H9 (cell line): ENCODE results near the gene ALDH5A1. TPM values are rescaled to one million over a fixed set of nuclear protein-coding genes. Genes with fewer than 3 reads are reported as not detected.

Source experiments
- DNase-seq: peaks from one replicate; pipeline ENCODE4 v3.0.0-alpha.2; 2017
- H2AFZ ChIP-seq: one replicate; pipeline ENCODE4 v1.6.1; 2013; ENCODE audit warnings: mild to moderate bottlenecking, low read length, control low read depth, moderate library complexity
- H2AK5ac ChIP-seq: 2 replicates; pipeline ENCODE4 v1.6.1; 2013; ENCODE audit warnings: low read length, control low read depth, mixed read lengths; ENCODE audit not compliant: insufficient read length
- H2BK120ac ChIP-seq: one replicate; pipeline ENCODE4 v1.6.1; 2013; ENCODE audit warnings: low read depth, mild to moderate bottlenecking, low read length, control low read depth, inconsistent platforms; ENCODE audit not compliant: poor library complexity, severe bottlenecking
- H2BK12ac ChIP-seq: 2 replicates; pipeline ENCODE4 v1.6.1; 2013; ENCODE audit warnings: low read length, control low read depth, mixed read lengths, low read depth; ENCODE audit not compliant: insufficient read length
- H2BK15ac ChIP-seq: 2 replicates; pipeline ENCODE4 v1.6.1; 2013; ENCODE audit warnings: low read depth, low read length, control low read depth
- H2BK20ac ChIP-seq: one replicate; pipeline ENCODE4 v1.6.1; 2013; ENCODE audit warnings: low read depth, mild to moderate bottlenecking, low read length, control low read depth, inconsistent platforms; ENCODE audit not compliant: poor library complexity, severe bottlenecking
- H2BK5ac ChIP-seq: 2 replicates; pipeline ENCODE4 v1.6.1; 2013; ENCODE audit warnings: low read length, control low read depth, mixed read lengths; ENCODE audit not compliant: insufficient read length
- H3K14ac ChIP-seq: 2 replicates; pipeline ENCODE4 v1.6.1; 2013; ENCODE audit warnings: low read length, control low read depth; ENCODE audit not compliant: insufficient read depth
- H3K18ac ChIP-seq: 2 replicates; pipeline ENCODE4 v1.6.1; 2013; ENCODE audit warnings: low read depth, mild to moderate bottlenecking, mixed read lengths, low read length, control low read depth; ENCODE audit not compliant: insufficient read length
- H3K23ac ChIP-seq: 2 replicates; pipeline ENCODE4 v1.6.1; 2013; ENCODE audit warnings: low read length, control low read depth, mixed read lengths, low read depth; ENCODE audit not compliant: insufficient read length
- H3K23me2 ChIP-seq: 2 replicates; pipeline ENCODE4 v1.6.1; 2013; ENCODE audit warnings: low read depth, mild to moderate bottlenecking, mixed read lengths, low read length, control low read depth; ENCODE audit not compliant: insufficient read length, poor library complexity, severe bottlenecking
- H3K27ac ChIP-seq: 2 replicates; pipeline ENCODE4 v1.5.1; 2013; ENCODE audit warnings: low read length, control low read depth, mixed read lengths, low read depth; ENCODE audit not compliant: insufficient read length
- H3K27me3 ChIP-seq: 2 replicates; pipeline ENCODE4 v1.6.1; 2013; ENCODE audit warnings: low read length, control low read depth, inconsistent platforms; ENCODE audit not compliant: insufficient read depth
- H3K4ac ChIP-seq: 2 replicates; pipeline ENCODE4 v1.6.1; 2013; ENCODE audit warnings: low read depth, mild to moderate bottlenecking, control low read depth, inconsistent platforms, low read length, moderate library complexity
- H3K4me1 ChIP-seq: 2 replicates; pipeline ENCODE4 v1.6.1; 2013; ENCODE audit warnings: low read length, control low read depth, inconsistent platforms; ENCODE audit not compliant: insufficient read depth
- H3K4me2 ChIP-seq: 2 replicates; pipeline ENCODE4 v1.6.1; 2013; ENCODE audit warnings: low read length, control low read depth, mixed read lengths; ENCODE audit not compliant: insufficient read length, insufficient read depth
- H3K56ac ChIP-seq: 2 replicates; pipeline ENCODE4 v1.6.1; 2013; ENCODE audit warnings: low read depth, mild to moderate bottlenecking, mixed read lengths, low read length, control low read depth; ENCODE audit not compliant: insufficient read length
- H3K79me1 ChIP-seq: 2 replicates; pipeline ENCODE4 v1.6.1; 2013; ENCODE audit warnings: low read depth, mild to moderate bottlenecking, moderate library complexity, low read length, control low read depth, inconsistent platforms; ENCODE audit not compliant: insufficient read depth, poor library complexity, severe bottlenecking
- H3K79me2 ChIP-seq: 2 replicates; pipeline ENCODE4 v1.6.1; 2013; ENCODE audit warnings: low read length, control low read depth, inconsistent platforms; ENCODE audit not compliant: insufficient read depth
- H3K9ac ChIP-seq: 2 replicates; pipeline ENCODE4 v1.6.1; 2013; ENCODE audit warnings: low read length, control low read depth, mixed read lengths; ENCODE audit not compliant: insufficient read length; ENCODE audit errors: extremely low read depth
- H3K9me3 ChIP-seq: one replicate; pipeline ENCODE4 v1.6.1; 2013; ENCODE audit warnings: low read depth, low read length, inconsistent platforms; ENCODE audit not compliant: control insufficient read depth
- H3T11ph ChIP-seq: one replicate; pipeline ENCODE4 v1.6.1; 2013; ENCODE audit warnings: mild to moderate bottlenecking, low read length, control low read depth, inconsistent platforms
- H4K20me1 ChIP-seq: one replicate; pipeline ENCODE4 v1.6.1; 2013; ENCODE audit not compliant: control insufficient read depth, insufficient read length, insufficient read depth
- H4K5ac ChIP-seq: 2 replicates; pipeline ENCODE4 v1.6.1; 2013; ENCODE audit warnings: low read depth, mild to moderate bottlenecking, mixed read lengths, low read length, control low read depth; ENCODE audit not compliant: insufficient read length
- H4K8ac ChIP-seq: replicated peaks from 2 replicates; pipeline ENCODE4 v1.6.1; 2013; ENCODE audit warnings: low read length, control low read depth, mixed read lengths, low read depth; ENCODE audit not compliant: insufficient read length
- H4K91ac ChIP-seq: 2 replicates; pipeline ENCODE4 v1.6.1; 2013; ENCODE audit warnings: low read depth, mild to moderate bottlenecking, moderate library complexity, mixed read lengths, low read length, control low read depth; ENCODE audit not compliant: insufficient read length
- H3K27ac Mint-ChIP-seq, 3 experiments: 2 replicates in 2 of 3; 3 replicates in 1 of 3; pipeline ENCODE4 v1.8.0; 2020 to 2021; ENCODE audit warnings: mixed read lengths in 3 of 3, mild to moderate bottlenecking in 1 of 3, moderate library complexity in 1 of 3
- H3K27me3 Mint-ChIP-seq: 2 replicates; pipeline ENCODE4 v1.8.0; 2021; ENCODE audit warnings: low read depth, mild to moderate bottlenecking, moderate library complexity, mixed read lengths
- H3K36me3 Mint-ChIP-seq, 3 experiments: 2 replicates in 2 of 3; 3 replicates in 1 of 3; pipeline ENCODE4 v1.8.0; 2020 to 2021; ENCODE audit warnings: low read depth in 3 of 3, mixed read lengths in 3 of 3; ENCODE audit not compliant: insufficient read depth in 1 of 3
- H3K4me1 Mint-ChIP-seq, 2 experiments: 2 replicates each; pipeline ENCODE4 v1.8.0; 2020; ENCODE audit warnings: mixed read lengths in 2 of 2
- H3K4me3 Mint-ChIP-seq, 2 experiments: 2 replicates in 1 of 2; 3 replicates in 1 of 2; pipeline ENCODE4 v1.8.0; 2020 to 2021; ENCODE audit warnings: mild to moderate bottlenecking in 2 of 2, mixed read lengths in 2 of 2, moderate library complexity in 1 of 2
- H3K9me3 Mint-ChIP-seq, 2 experiments: 2 replicates in 1 of 2; 3 replicates in 1 of 2; pipeline ENCODE4 v1.8.0; 2020; ENCODE audit warnings: mild to moderate bottlenecking in 2 of 2, mixed read lengths in 2 of 2, moderate library complexity in 1 of 2
- WGBS: extraction: QIAGEN DNeasy Blood & Tissue Kit; methylation state at CpG from one replicate; pipeline ENCODE4 v1.1.7; 2013; ENCODE audit warnings: missing lambda C conversion rate, low lambda C conversion rate, mixed read lengths; ENCODE audit not compliant: insufficient read length; ENCODE audit errors: extremely low coverage; 5-methylcytosine and 5-hydroxymethylcytosine counted together
- total RNA-seq: library from RNA; stranded (reverse); gene quantifications from 2 replicates; pipeline ENCODE4 v1.2.1, GENCODE V29; 2021
- TF ChIP-seq, protein P1 (sequence below): fragments of 200-600 bp; sonication (generic); conservative IDR thresholded peaks from 3 replicates; pipeline ENCODE4 v1.8.0; 2021; ENCODE audit warnings: antibody characterized with exemption, mild to moderate bottlenecking

The ALDH5A1 gene
- total RNA-seq, 1 experiment from 2014 or later, result 5.4 TPM

DNA sequence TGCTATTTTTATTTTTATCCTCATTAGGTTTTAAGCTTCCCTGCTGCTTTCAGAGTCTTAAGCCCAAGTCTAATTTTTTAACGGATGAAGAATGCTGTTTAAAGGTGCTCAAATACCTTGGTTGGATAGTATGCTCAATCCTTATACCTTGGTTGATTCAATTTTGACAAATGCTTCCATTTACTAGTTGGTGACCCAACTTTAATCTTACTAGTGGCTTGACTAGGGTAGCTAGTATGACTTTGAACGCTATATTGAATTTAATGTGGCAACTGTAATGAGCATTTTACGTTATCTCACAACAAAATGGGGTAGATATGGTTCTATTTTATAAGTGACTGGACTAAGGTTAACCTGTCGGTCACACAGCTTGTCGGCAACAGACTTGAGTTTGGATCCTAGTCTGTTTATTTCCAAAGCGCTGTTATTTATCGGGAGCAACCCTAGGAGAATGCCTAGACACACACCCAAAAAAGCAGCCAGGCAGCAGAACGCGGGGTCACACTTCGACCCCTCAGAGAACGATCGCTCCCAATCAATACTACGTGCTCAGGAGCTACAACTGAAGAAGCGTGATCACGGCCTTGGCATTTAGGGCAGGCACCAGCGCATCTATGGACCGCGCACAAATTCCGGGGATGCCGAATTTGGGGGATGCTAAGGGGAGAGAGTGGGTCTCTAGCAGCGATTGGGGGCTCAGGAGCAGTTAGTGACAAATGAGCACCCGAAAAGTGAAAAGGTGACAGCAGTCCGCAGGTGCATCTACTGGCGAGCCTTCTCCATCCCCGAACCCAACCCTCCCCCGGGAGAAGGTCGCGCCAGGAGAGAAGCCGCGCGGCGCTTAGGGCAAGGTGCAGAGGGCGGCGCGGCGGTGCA, 586 bp upstream of the ALDH5A1 start:
- H3K18ac ChIP-seq, result no peak overlapping the region
- peaks cover 23 to 26% of the 10 kb centered on the region in 2 experiments for H3K4me1 Mint-ChIP-seq
- H3K14ac ChIP-seq, result no peak overlapping the region
- no peak overlapping the region for H2BK15ac ChIP-seq
- no peak overlapping the region for H2BK120ac ChIP-seq
- no peak overlapping the region for H2BK20ac ChIP-seq
- no peaks in the 10 kb centered on the region for H4K20me1 ChIP-seq
- H4K91ac ChIP-seq, result no peak overlapping the region
- H3K9me3 Mint-ChIP-seq, result peaks cover 0 to 9% of the 10 kb centered on the region in 2 experiments; a peak in 3 of 5 replicates
- H3K27me3 ChIP-seq, result peaks cover 4% of the 10 kb centered on the region; the same call in 1 of the 2 replicates
- DNase-seq, result no peak
- peak overlapping the region in 1 of 3 experiments; percentile 52; a peak in 1 of 7 replicates for H3K27ac Mint-ChIP-seq
- H2AK5ac ChIP-seq, result no peak overlapping the region
- H3K4me2 ChIP-seq, result peak overlapping the region; percentile 93
- no peaks in the 10 kb centered on the region for H3K79me1 ChIP-seq
- H3K9me3 ChIP-seq, result no peaks in the 10 kb centered on the region
- no peak overlapping the region for H4K5ac ChIP-seq
- no peak overlapping the region for H2BK12ac ChIP-seq
- no peak overlapping the region for H2BK5ac ChIP-seq
- H3K23ac ChIP-seq, result no peak overlapping the region
- peaks cover 3 to 15% (median 14%) of the 10 kb centered on the region in 3 experiments; a peak in 6 of 7 replicates for H3K36me3 Mint-ChIP-seq
- peaks cover 34% of the 10 kb centered on the region for H3K27me3 Mint-ChIP-seq
- no peak overlapping the region for H3K27ac ChIP-seq
- no peak overlapping the region for H3K4ac ChIP-seq
- H3T11ph ChIP-seq, result no peak overlapping the region
- no peak overlapping the region for H3K56ac ChIP-seq
- no peaks in the 10 kb centered on the region for H3K4me1 ChIP-seq
- no peak overlapping the region for H4K8ac ChIP-seq
- no CpG with 5 or more reads among the region's 36 CpGs for WGBS
- H3K9ac ChIP-seq, result no peak overlapping the region
- no peaks in the 10 kb centered on the region for H3K79me2 ChIP-seq
- H3K4me3 Mint-ChIP-seq, result peak overlapping the region; percentile 80 to 83
- peaks cover 11% of the 10 kb centered on the region for H3K23me2 ChIP-seq
- TF ChIP-seq, protein P1, sequence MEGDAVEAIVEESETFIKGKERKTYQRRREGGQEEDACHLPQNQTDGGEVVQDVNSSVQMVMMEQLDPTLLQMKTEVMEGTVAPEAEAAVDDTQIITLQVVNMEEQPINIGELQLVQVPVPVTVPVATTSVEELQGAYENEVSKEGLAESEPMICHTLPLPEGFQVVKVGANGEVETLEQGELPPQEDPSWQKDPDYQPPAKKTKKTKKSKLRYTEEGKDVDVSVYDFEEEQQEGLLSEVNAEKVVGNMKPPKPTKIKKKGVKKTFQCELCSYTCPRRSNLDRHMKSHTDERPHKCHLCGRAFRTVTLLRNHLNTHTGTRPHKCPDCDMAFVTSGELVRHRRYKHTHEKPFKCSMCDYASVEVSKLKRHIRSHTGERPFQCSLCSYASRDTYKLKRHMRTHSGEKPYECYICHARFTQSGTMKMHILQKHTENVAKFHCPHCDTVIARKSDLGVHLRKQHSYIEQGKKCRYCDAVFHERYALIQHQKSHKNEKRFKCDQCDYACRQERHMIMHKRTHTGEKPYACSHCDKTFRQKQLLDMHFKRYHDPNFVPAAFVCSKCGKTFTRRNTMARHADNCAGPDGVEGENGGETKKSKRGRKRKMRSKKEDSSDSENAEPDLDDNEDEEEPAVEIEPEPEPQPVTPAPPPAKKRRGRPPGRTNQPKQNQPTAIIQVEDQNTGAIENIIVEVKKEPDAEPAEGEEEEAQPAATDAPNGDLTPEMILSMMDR, result no peak
- no peak overlapping the region for H2AFZ ChIP-seq
